Heart left ventricle (tissue), 13 donors: Measurements from ENCODE around the gene ARHGEF37.
"Not testable (repeated sequence)": the region's sequence is repeated elsewhere in the genome, so short reads cannot be mapped to it uniquely, and the experiment has no call there.

ENCODE experiments used
- CTCF ChIP-seq, 12 donors: fragments of 200-600 bp; sonication (generic) in 4 of 12; IDR thresholded peaks; one replicate each; pipeline versions ENCODE4 v1.5.0 to v1.8.0; 2018 to 2022; ENCODE audit warnings: antibody characterized with exemption in 12 of 12, mild to moderate bottlenecking in 5 of 12
- POLR2A ChIP-seq, 2 donors: fragments of 450-650 bp; IDR thresholded peaks; one replicate each; pipeline ENCODE4 v1.6.1; 2017; ENCODE audit warnings: antibody characterized with exemption in 2 of 2, mild to moderate bottlenecking in 2 of 2, moderate library complexity in 2 of 2
- donor health status: ischemic (EF 13 %, LVEDD 7.1; RV severe dilation, severe dysfunction).
- donor health status: DM: no; HTN: yes; CAD: no.
- donor health status: DM: no; HTN: no; CAD: no.
- donor health status: ischemic (EF 25% LVEDD 6.9; RV normal size, moderate dysfunction).
- donor health status: ischemic (EF 25% LVEDD 5.7; RV mildly dilated, moderate dysfunction).
- donor health status: ischemic (EF 35%, LVEDD 5.7; RV mildly dilated, moderate dysfunction).
- donor health status: nonischemic (EF 11% LVEDD 7.7; RV severe dilation, severe dysfunction).
- donor health status: DM: yes; HTN: yes; CAD: no.
- donor health status: PGD.
- donor health status: ischemic (EF 29% LVEDD 5.4; RV normal size, mild dysfunction).
- donor health status: nonischemic (EF 23%, LVEDD 6.1; RV moderate dilation, normal function).

- not testable (repeated sequence) for TF ChIP-seq POLR2A, CTCF (IDR thresholded peaks at IDR 0.05)
Measured at GRCh38 chr5:149535787-149536186, 45.5 kb upstream of the ARHGEF37 start.
